ENCODE measurements around the gene RHD.
A peak's percentile ranks its signal among the peaks of the same experiment; 100 is the strongest.
"Not testable (repeated sequence)": the region's sequence is repeated elsewhere in the genome, so short reads cannot be mapped to it uniquely, and the experiment has no call there.

RHD gene

GRCh38 chr1:25272238-25272637 lies at the start of gene RHD:
TSS of gene RHD (plus strand) at chr1:25272509. CDS start at chr1:25272548, 39 bp downstream.
- not testable (repeated sequence) for DNase-seq (ENCODE audit: low read depth, low spot score)

- DNase-seq (ENCODE audit: low read depth, low spot score) = no peak
Measured at GRCh38 chr1:25222606-25223005, 49.7 kb upstream of the RHD start.

- no peak for DNase-seq (ENCODE audit: low read depth, low spot score)
Measured at GRCh38 chr1:25223471-25223870, 48.8 kb upstream of the RHD start.

- peak; percentile 65 for DNase-seq (ENCODE audit: low read depth, low spot score)
Measured at GRCh38 chr1:25232027-25232865, 40.1 kb upstream of the RHD start, which contains the start of gene SYF2. TSS of gene SYF2 (minus strand) at chr1:25232502. CDS start at chr1:25232467, 35 bp downstream.

GRCh38 chr1:25232866-25233784 lies 39.2 kb upstream of the RHD start:
- no peak for DNase-seq (ENCODE audit: low read depth, low spot score)

- not testable (repeated sequence) for DNase-seq (ENCODE audit: low read depth, low spot score)
Measured at GRCh38 chr1:25235411-25235810, 36.9 kb upstream of the RHD start.

- not testable (repeated sequence) for DNase-seq (ENCODE audit: low read depth, low spot score)
Measured at GRCh38 chr1:25236261-25236660, 36.0 kb upstream of the RHD start.

- no peak for DNase-seq (ENCODE audit: low read depth, low spot score)
Measured at GRCh38 chr1:25238046-25238445, 34.3 kb upstream of the RHD start.

GRCh38 chr1:25239681-25240541 lies 32.4 kb upstream of the RHD start:
- peak; percentile 73 for DNase-seq (ENCODE audit: low read depth, low spot score)

- no peak for DNase-seq (ENCODE audit: low read depth, low spot score)
Measured at GRCh38 chr1:25243907-25244306, 28.4 kb upstream of the RHD start.

- no peak for DNase-seq (ENCODE audit: low read depth, low spot score)
Measured at GRCh38 chr1:25245393-25245792, 26.9 kb upstream of the RHD start.

GRCh38 chr1:25245809-25246599 lies 26.3 kb upstream of the RHD start:
- DNase-seq (ENCODE audit: low read depth, low spot score) = no peak

GRCh38 chr1:25246600-25247023 lies 25.7 kb upstream of the RHD start:
- no peak for DNase-seq (ENCODE audit: low read depth, low spot score)

- DNase-seq (ENCODE audit: low read depth, low spot score) = peak; percentile 91
Measured at GRCh38 chr1:25247024-25247828, 25.1 kb upstream of the RHD start, which contains the start of gene RSRP1. TSS of gene RSRP1 (minus strand) at chr1:25247454. CDS start at chr1:25246963, 491 bp downstream.

GRCh38 chr1:25247829-25248754 lies 24.2 kb upstream of the RHD start:
- no peak for DNase-seq (ENCODE audit: low read depth, low spot score)

GRCh38 chr1:25253911-25254310 lies 18.4 kb upstream of the RHD start:
- DNase-seq (ENCODE audit: low read depth, low spot score) = no peak

GRCh38 chr1:25255706-25256577 lies 16.4 kb upstream of the RHD start:
- no peak for DNase-seq (ENCODE audit: low read depth, low spot score)
